HG03064 (cell line): ENCODE data around the gene DIDO1.

Experiments used
- ATAC-seq: cut with Tn5 transposase; IDR thresholded peaks from one replicate; pipeline ENCODE4 v1.9.1; 2021; ENCODE audit warnings: low read depth; ENCODE audit not compliant: unreplicated experiment

Gene DIDO1

DNA sequence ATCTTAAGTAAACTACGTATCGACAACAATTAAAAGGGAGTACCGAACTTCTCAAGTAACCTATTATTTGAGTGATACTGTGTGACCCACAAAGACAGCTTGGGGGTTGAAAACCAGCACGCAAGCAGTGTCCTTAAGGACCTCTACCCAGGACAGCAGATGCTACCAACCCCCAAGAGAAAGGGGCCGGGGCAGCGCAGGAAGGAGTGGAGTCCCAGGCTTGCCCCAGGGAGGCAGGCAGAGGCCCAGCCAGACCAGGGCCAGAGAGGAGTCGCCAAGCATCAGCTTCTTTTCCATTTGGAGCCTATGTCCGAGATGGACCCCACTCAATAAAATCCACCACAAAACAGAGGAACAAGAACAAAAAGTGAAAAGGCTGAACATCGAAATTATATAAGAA, 11.9 kb downstream of the DIDO1 start:
- ATAC-seq: no peak

DNA sequence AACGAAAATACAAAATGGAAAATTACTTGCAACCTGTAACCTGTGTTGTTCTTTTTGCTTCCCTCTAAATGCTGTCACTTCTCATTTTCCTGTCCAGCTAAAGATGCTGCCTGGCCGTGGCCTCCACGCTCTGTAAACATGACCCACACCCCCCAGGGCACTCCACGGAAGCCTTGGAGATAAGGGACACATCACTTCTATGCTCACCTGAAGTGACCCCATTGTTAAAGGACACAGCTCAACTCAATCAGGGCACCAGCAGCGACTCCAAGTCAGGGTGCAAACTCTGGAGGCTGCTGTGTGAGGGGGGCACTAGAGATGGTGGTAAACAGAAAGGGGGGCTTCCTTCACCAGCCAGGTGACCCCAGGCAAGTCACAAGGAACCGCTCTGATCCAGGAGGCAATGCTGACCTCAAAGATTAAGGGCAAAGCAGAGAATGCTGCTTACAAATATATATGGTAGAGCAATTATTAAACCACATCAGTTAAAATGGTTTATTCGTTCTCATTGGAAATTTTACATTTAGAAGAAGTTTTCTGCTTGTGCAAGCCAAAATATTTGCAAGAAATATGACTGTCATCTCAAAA, 13.2 kb downstream of the DIDO1 start:
- no peak for ATAC-seq

DNA sequence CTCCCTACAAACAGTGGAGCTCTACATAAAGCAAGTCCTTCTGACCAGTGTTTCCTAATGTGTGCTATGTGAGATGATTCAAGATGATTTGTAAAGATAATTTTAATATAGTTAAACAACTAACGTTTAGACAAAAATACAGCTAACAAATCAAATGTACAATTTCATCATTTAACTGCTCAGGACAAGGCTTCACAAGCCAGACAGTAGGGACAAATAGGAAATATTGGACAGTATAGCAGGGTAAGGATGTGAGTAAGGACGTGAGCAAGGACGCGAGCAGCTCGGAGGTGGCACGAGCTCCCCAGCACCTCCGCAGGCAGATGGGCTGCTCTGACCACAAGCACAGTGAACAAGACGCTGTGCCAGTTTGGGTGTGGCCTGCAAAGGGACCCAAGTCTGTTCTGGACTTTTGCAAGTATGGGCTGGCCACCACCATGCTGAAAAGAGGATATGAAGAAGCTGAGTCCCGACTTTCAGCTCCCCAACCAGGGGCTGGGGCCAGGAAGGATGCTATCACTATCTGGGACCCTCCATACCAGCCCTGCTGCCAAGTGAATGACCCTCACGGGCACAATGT, 14.5 kb downstream of the DIDO1 start:
- ATAC-seq: no peak

DNA sequence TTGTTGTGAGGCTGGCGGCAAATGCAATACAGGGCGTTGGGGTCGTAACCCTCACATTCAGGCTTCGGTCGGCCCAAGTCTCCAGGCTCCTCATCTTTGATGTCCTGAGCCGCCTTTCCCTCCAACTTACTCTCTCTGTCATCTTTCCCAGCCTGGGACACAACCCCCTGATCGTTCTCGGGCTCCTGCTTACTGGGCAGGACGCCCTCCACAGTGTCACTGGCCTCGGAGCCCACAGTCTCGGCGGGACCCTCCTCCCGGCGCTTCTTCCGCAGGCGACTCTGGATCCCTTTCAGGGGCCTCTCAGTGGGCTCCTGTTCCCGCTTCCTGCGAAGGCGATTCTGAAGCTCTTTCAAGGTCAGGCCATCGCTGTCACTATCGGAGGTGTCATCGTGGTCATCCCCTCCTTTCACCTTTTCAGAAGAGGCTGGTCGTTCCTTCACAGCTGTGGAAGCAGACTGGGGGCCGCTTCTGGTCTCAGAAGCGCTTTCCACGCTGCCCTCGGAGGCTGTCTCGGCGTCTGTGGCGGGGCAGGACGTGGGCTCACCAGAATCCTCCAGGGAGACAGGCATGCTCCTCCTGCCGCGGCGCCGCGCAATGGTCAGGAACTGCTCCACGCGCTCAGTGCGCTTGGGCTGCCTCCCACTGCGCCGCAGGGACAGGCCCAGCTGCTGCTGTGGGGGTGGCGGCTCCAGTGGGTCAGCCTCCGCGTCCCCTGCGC, 15.4 kb downstream of the DIDO1 start:
- no peak for ATAC-seq

DNA sequence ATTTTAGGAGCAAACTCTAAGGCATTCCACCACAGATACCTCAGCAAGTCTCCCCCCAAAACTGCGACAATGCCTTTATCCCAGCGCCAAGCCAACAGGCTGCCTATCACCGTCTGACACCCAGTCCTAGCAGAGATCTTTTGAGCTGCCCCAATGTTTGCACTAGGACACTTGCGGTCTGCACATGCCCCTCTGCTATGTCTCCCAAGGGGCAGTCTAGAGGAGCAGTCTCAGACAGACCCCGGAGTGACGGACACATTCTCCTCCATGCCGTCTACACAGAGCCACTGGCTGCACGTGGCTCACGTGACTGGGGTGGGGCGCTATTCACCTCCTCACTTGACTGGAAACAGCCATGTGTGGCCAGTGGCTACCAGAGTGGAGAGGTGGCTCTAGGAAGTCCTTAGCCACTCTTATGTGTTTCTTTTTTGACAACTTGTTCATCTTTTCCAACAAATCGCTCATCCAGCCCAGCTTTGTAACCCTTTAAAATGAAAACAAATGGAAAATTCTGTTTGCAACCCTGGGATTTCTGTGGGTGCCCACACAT, 16.0 kb downstream of the DIDO1 start:
- ATAC-seq: no peak

DNA sequence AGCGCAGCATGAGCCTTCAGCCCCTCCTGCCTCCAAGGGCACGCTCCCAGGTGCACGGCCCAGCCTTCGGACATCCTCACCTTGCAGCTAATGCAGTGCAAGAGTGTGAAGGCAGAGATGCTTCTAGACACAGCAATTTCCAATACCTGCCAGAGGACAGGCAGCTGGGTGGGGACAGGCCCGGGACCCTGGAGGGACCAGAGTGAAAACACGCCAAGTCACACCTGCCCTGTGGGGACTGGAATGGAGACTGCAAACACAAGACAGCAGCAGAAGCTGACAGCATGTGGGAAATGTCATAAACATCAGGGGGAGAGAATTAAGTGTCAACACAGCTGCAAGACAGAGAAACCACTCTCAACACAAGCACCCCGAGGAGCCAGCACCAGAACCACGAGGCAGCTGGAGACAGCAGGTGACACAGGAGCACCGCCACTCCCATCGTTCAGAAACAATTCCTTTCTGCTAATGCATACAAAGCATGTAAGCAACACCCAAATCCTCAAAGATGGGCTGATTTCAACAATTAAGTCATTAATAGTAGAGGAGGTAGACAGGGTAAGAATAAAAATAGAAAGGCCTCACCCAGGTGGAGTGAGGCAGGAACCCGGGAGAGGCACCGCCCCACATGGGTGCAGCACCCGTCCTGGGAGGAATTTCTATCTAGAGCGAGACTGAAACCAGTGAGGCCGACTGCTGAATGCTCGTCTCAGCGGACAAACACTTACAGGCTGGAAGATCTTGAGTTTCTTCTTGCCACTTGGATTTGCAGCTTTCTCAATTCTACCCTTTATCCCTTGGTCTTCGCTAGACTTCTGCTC, 17.1 kb downstream of the DIDO1 start:
- ATAC-seq: no peak

DNA sequence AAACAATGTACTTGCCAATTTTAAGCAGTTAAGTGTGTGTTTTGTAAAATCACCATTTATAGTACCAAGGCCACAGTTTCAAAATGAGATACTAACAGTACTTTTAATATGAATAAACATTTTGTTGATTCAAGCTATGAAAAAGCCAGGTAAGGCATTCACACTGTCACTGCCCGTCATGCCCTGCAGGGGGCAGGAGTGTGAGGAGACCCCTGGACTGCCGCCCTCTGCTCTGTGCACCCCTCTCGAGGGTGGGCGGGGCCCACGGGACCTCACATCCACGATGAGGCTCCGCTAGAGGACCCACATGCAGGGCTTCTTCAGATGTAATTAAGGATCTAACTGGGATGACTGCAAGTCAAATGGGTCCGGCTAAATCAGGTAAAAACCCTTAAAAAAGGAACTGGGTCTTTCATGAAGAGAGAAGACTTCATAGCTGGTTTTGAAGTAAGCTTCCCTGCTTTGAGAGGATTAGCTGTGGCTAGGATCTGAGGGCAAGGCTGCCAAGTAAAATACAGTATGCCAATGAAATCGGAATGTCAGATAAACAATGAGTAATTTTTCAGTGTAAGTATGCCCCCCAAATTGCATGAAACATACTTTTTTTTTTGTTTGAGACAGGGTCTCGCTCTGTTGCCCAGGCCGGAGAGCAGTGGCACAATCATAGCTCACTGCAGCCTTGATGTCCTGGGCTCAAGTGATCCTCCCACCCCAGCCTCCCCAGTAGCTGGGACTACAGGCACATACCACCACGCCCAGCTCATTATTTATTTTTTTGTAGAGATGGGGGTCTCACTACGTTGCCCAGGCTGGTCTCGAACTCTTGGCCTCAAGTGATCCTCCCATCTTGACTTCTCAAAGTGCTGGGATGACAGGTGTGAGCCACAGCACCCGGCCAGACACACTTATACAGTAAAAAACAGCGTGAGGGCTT, 18.7 kb downstream of the DIDO1 start:
- no peak for ATAC-seq

DNA sequence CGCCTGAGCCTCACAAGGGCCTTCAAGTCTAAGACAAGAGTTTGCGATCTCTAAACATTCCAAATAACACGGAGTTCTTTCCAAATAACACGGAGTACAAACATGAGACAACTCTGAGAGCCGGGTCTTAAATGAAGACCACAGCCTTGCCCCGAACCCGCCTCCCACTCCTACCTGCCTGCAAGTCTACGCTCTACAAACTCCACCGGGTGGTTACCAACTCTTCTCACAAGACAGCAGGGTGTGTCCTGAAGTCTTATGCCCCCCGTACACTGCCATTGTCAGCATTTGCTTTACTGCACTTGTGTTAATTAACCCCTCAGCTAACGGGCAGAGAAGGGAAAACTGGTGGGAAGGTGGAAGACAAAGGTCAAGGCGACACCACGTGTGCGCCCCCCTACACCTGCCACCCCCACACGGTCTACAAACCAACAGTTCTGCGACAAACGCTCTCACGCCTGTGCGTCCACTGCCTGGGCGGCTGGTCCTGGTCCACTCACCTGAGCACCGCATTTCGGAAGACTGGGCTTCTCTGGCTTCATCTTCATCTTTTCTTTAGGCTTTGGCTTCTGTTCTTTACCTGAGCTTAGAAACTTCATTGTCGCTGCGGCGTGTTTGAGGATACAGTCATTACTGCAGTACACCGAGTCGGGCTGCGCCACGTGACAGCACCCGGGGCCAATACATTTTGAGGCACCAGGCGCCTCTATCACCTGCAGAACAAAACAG, 19.5 kb downstream of the DIDO1 start:
- ATAC-seq: no peak

DNA sequence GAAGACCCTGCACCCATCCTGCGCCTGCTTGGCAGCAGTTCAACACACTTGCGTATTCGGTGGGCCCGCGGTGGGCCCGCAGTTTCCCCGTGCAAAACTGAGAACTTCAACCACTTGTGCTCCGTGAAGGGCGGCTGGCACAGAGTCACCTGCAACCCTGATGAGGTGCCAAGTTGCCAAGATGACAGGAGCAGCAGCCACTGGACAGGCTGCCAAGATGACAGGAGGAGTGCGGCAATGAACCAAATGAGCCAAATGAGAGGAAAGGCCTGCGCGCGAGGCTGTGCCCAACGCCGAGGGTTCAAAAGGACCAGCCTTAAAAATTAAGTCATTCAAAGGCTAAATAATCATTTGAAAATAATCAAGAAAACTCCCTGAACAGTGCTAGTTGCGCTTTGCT, 20.1 kb downstream of the DIDO1 start:
- ATAC-seq: no peak

DNA sequence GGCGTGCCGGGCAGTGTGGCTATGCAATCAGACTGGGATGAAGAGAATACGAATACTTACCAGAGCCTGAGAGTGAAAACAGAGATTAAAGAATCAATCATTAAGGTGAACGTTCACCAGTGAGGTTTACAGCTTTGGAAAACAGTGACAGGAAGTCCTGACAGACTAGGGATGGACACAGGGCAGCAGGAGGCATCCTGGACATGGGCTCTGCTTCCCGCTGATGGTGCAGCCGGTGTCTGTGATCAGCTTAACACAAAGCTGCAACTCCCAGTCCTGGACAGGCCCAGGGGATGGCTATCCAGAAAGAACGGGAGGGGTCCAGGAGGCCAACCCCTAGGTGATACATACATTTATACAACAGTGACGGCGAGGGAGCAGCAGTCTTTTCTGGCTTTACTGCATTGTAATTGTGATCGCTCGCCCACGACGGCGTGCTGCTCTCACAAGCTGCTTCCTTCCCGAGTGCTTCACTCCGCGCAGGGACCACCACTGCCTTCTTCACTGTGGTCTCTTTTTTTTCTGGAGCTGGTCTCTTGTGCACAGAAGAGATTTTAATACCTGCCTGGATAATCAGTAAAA, 20.7 kb downstream of the DIDO1 start:
- ATAC-seq: no peak

DNA sequence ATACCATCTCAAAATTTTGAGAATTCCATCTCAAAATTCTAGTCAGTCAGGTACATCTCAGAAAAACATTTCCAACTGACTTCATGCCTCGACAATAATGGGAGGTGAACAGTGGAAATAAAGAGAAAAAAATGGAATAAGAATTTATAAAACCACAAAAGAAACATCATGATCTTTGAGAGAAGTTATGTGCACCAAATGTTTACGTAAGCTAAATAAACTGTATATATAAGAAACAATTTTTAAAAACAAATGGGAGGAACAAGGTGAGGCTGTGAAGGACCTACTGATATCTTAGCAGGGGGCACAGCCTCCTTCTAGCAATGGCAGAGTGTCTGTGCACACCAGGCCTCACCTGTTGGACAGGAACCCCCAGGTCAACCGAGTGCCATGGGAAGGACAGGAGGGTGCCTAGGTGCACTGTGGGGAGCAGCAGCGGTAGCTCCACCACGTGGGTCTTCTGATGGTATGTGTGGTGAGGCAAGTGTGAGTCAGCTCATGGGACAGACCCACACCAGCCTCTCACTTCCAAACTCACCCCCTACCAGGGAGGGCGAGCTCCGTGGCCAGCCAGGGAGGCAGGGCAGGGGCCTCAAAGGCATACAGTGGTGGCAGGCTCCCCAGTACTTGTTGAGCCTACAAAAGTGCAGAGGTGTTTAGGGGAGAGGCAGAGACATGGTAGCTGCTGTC, 23.2 kb downstream of the DIDO1 start:
- ATAC-seq: no peak

DNA sequence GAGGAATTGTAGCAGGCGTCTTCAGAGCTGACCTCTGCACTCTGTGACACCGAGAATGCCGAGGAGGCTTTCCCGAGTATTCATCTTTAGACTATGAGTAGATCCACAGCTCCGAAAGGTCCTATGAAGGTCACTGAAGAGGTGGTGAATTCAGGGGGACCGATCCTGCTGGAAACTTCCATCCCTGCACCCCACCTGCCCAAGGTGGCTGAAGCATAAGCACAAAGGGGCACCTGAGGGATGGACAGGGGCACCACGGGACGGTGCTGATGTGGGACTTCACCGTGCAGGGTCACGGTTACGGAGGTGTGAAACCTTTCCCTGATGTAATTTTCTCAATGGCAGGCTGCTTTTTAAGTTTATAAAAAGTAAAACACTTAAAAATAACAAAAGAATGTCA, 24.4 kb downstream of the DIDO1 start:
- no peak for ATAC-seq

DNA sequence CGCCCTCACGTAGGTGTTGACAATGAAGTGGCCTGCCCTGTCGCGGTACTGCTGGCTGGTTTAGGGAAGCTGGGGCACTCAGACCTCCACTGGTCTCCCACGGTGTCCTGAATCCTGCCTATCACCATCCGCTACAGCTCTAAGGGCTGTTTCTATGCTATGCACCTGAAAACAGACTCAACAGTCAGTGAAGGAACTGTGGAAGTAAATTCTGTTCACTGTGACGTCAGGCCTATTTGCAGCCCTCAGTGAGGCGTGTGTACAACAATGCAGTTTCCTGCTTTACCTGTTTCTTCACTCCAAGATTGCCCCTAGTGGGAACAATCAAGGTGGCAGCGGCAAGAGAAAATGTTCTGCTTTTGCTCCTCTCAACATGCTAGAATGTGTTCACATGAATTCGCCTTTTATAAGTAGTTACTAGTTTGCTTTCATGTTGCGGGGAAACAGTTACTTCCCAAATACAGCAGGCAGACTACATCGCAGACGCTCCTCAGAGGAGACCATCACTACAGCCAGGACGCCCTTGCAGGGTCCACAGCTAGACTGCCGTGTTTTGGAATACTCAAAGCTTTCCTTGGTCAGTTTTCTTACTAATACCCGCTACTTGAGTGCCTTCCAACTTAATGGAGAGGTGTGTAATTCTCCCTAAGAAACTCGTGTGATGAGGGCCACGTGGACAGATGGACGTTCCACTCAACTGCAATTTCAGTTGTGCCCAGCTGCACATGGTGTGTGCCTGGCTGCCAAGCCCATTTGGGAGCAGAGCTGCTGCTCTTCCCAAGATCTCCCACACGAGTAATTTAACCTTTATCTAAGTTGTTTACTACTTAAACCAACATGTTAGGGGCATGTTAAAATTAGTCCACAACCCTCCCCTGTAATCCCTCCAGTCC, 25.4 kb downstream of the DIDO1 start:
- ATAC-seq: no peak

DNA sequence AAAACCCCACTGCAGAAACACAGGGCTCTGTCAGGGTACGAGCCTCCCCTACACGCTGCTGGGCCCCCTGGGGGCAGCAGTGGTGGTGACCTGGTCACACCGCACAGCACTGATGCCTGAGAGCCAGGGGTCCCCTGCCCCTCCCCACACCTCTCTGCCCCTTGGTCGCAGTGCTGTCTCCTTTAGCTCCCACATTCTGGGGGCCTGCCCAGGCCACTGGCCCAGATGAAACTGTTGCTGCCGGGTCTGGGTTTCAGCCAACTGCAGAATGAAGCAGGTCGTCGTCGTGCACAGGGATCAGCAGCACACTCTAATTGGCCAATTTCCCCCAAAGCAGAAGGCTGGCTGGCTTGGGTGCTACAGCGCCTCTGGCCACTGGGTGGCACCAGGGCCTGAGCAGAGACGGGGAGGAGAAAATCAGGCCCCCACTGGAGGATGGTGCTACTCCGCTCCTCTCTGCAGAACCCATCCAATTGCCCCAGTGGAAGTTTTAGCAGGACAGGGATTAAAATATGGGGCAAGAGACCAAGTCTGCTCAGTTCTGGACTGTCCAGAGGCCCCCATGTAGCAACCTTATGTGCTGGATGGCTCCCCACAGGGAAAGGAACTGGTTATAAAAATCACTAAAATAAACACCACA, 26.1 kb downstream of the DIDO1 start:
- peak; percentile 81 for ATAC-seq

DNA sequence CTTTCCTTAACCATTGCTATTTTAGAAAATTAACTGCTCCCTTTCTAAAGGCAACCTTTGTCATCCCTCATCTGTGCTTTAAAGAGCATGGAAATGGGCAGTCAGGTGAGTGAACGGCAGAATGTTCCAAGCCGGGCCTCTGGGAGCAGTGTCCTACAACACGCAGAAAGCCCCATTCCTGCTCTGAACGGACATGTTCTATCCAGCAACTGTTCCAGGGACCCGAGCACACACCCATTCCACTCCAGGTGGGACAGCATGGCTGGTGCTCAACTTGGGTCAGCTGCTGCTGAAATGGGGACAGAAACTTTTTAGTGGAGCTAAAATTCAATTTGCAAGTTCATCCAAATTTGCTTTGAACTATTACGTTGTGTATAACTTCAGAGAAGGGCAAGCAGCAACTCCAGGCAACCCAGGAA, 26.7 kb downstream of the DIDO1 start:
- no peak for ATAC-seq

DNA sequence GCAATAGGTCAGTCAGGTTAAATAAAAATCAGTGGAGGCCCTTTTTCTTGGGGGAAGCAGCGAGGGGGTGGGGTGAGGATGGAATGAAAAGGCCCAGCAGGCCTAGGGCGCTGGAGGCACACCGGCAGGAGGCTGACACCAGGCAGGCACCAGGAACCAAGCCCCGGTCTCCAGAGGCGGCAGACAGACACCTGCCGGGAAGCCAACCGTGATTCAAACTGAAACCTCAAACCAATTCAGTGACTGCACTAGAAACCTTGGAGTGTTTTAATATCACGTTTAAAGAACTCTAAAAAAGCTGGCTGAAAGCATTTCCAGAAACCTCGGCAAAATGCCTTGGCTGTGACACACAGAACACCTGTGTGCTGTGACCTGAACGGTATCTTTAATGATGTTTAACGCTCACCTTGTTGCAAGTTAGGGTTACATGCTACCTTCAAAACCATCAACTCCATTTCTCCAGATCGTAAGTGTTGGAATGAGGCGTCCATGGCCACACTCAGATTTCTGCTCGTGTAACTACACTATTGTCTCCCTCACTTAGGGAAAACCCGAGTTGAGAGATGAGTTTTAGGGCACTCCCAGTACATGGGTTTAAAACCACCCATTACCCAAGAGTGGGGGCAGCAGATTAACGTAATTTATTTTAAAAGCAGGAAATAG, 27.2 kb downstream of the DIDO1 start:
- no peak for ATAC-seq
